K562 (cell line): ENCODE data around the gene UBAC2. TPM values are rescaled to one million over a fixed set of nuclear protein-coding genes. Genes with fewer than 3 reads are reported as not detected.
A peak's percentile ranks its signal among the peaks of the same experiment; 100 is the strongest.

ENCODE experiments used
- ATAC-seq: fragments of 200-7000 bp; cut with Tn5 transposase; 3 replicates; pipeline ENCODE4 v1.9.1; 2020; ENCODE audit warnings: moderate library complexity
- BruUV-seq: library from RNA; stranded (reverse); fragments of 400-500 nt; replicated peaks from 2 replicates; lab custom pipeline; 2021; lab: Mats Ljungman, UMichigan
- CTCF ChIA-PET: fragments of 300-600 bp; formaldehyde crosslinking; extraction: SDS; loops from one replicate; lab custom pipeline; 2021; ENCODE audit warnings: low intra/inter-chr PET ratio; lab: Yijun Ruan, JAX
- POLR2A ChIA-PET: fragments of 300-600, 350-650 bp; sonication (Branson Sonifier 250); formaldehyde crosslinking; extraction: SDS; loops from one replicate; lab custom pipeline; 2021; ENCODE audit warnings: antibody characterized with exemption, inconsistent platforms; lab: Yijun Ruan, JAX
- DNase-seq, 4 experiments: peaks; one replicate each; pipeline versions ENCODE4 v3.0.0 to v3.0.0-alpha.2; 2011 to 2018; ENCODE audit warnings: low spot score in 3 of 4, mixed read lengths in 3 of 4; ENCODE audit errors: extremely low read depth in 1 of 4
- FAIRE-seq: peaks from 2 replicates; lab custom pipeline; 2011; peaks lifted over from hg19 to GRCh38; lab: Jason Lieb, UNC
- H2AFZ ChIP-seq: 2 replicates; pipeline ENCODE4 v1.6.0; 2011; ENCODE audit warnings: low read depth, low read length, control low read depth, inconsistent platforms
- H3K27ac ChIP-seq: fragments of 200-600 bp; 3 replicates; pipeline ENCODE4 v1.8.0; 2011; ENCODE audit warnings: low read depth, mild to moderate bottlenecking, control low read depth, inconsistent platforms, low read length, moderate library complexity, mixed read lengths; ENCODE audit errors: extremely low read depth
- H3K27me3 ChIP-seq, 2 experiments: fragments of 300-600 bp in 1 of 2; 2 replicates in 1 of 2; 3 replicates in 1 of 2; pipeline versions ENCODE4 v1.6.0 to v1.8.0; 2011; ENCODE audit warnings: inconsistent platforms in 2 of 2, low read length in 2 of 2, mild to moderate bottlenecking in 1 of 2, mixed read lengths in 1 of 2, moderate library complexity in 1 of 2; ENCODE audit not compliant: control insufficient read depth in 2 of 2, insufficient read depth in 2 of 2
- H3K36me3 ChIP-seq: fragments of 300-600 bp; 3 replicates; pipeline ENCODE4 v1.8.0; 2011; ENCODE audit warnings: mild to moderate bottlenecking, low read length, inconsistent platforms; ENCODE audit not compliant: control insufficient read depth, insufficient read depth
- H3K4me1 ChIP-seq, 2 experiments: fragments of 200-600 bp in 1 of 2; replicated peaks in 1 of 2; 2 replicates in 1 of 2; 3 replicates in 1 of 2; pipeline versions ENCODE4 v1.5.1 to v1.8.0; 2011; ENCODE audit warnings: inconsistent platforms in 2 of 2, low read length in 2 of 2, mild to moderate bottlenecking in 1 of 2, mixed read lengths in 1 of 2, moderate library complexity in 1 of 2; ENCODE audit not compliant: control insufficient read depth in 2 of 2, insufficient read depth in 2 of 2
- H3K4me2 ChIP-seq: 2 replicates; pipeline ENCODE4 v1.6.1; 2011; ENCODE audit warnings: low read length, control low read depth, inconsistent platforms, mixed read lengths; ENCODE audit not compliant: insufficient read depth
- H3K4me3 ChIP-seq: fragments of 200-600 bp; sonication (generic), shearing (Covaris generic); 2 replicates; pipeline ENCODE4 v1.5.1; 2016; ENCODE audit warnings: control low read depth, inconsistent platforms
- H3K79me2 ChIP-seq: fragments of 200-600 bp; 3 replicates; pipeline ENCODE4 v1.8.0; 2011; ENCODE audit warnings: low read length, inconsistent platforms; ENCODE audit not compliant: control insufficient read depth, insufficient read depth
- H3K9ac ChIP-seq, 2 experiments: 2 replicates each; pipeline versions ENCODE4 v1.6.0 to v1.6.1; 2011; ENCODE audit warnings: low read depth in 2 of 2, low read length in 2 of 2, control low read depth in 1 of 2, inconsistent platforms in 1 of 2, mild to moderate bottlenecking in 1 of 2, mixed read lengths in 1 of 2; ENCODE audit not compliant: insufficient read depth in 1 of 2
- H3K9me1 ChIP-seq: one replicate; pipeline ENCODE4 v1.6.0; 2011; ENCODE audit warnings: inconsistent platforms, mild to moderate bottlenecking, low read length, moderate library complexity; ENCODE audit not compliant: control insufficient read depth, insufficient read depth
- H3K9me3 ChIP-seq: replicated peaks from 2 replicates; pipeline ENCODE4 v1.5.1; 2011; ENCODE audit warnings: low read depth, low read length, inconsistent platforms; ENCODE audit not compliant: control insufficient read depth, insufficient read depth
- H4K20me1 ChIP-seq: replicated peaks from 2 replicates; pipeline ENCODE4 v1.6.1; 2011; ENCODE audit warnings: low read length, inconsistent platforms, mixed read lengths; ENCODE audit not compliant: control insufficient read depth, insufficient read depth
- C11orf30 ChIP-seq: fragments of 450-650 bp; IDR thresholded peaks from 2 replicates; pipeline ENCODE4 v1.6.1; 2016; ENCODE audit warnings: low read depth, mild to moderate bottlenecking
- MAFF ChIP-seq: IDR thresholded peaks from 2 replicates; pipeline ENCODE4 v1.6.1; 2012; ENCODE audit warnings: low read length, improper control_type of control experiment
- MAFG ChIP-seq: fragments of 450-650 bp; conservative IDR thresholded peaks from 2 replicates; pipeline ENCODE4 v1.6.1; 2016; ENCODE audit warnings: missing genetic modification characterization, missing compliant biosample characterization
- MAFK ChIP-seq: IDR thresholded peaks from 2 replicates; pipeline ENCODE4 v1.6.1; 2011; ENCODE audit warnings: low read length, improper control_type of control experiment
- NFE2 ChIP-seq: IDR thresholded peaks from 2 replicates; pipeline ENCODE4 v1.6.1; 2014; ENCODE audit warnings: antibody characterized with exemption, low read depth
- POLR3A ChIP-seq: IDR thresholded peaks from 2 replicates; pipeline ENCODE4 v1.6.1; 2011; ENCODE audit warnings: borderline replicate concordance, mild to moderate bottlenecking, moderate library complexity; ENCODE audit not compliant: insufficient read length, insufficient read depth; ENCODE audit errors: extremely low read depth
- ZEB2 ChIP-seq: fragments of 450-650 bp; IDR thresholded peaks from 2 replicates; pipeline ENCODE4 v1.6.1; 2016
- ZNF316 ChIP-seq: fragments of 450-650 bp; IDR thresholded peaks from 2 replicates; pipeline ENCODE4 v1.6.1; 2016
- WGBS: fragments of 100-300 bp; shearing (Covaris generic); methylation state at CpG from one replicate; pipeline ENCODE4 v1.1.6; 2016; ENCODE audit warnings: low coverage, mixed read lengths; ENCODE audit not compliant: insufficient coverage; ENCODE audit errors: missing lambda C conversion rate; 5-methylcytosine and 5-hydroxymethylcytosine counted together
- in situ Hi-C: fragments of 300-500 bp; cut with MboI; formaldehyde crosslinking; loops from 4 replicates; pipeline ENCODE4 v1.15.0; 2018; ENCODE audit warnings: inconsistent platforms, mixed read lengths
- intact Hi-C: fragments of 100-400 bp; cut with micrococcal nuclease; formaldehyde crosslinking; loops from 2 replicates; pipeline ENCODE4 v1.14.2; 2022
- polyA plus RNA-seq, 8 experiments: library from polyadenylated mRNA; depleted of rRNA in 4 of 8; stranded (reverse) in 5 of 8; unstranded in 3 of 8; fragments of >200 nt; fragmentation: Nextera tagmentation in 2 of 8; fragmentation: Illumina TruSeq in 1 of 8; extraction: Ambion mirVana in 2 of 8; extraction: Trizol in 1 of 8; gene quantifications; 2 replicates each; pipeline versions ENCODE4 v1.2.1 to v1.2.3, GENCODE V29; 2011 to 2014; ENCODE audit warnings: inconsistent platforms in 1 of 8, missing spikeins in 1 of 8
- total RNA-seq, 7 experiments: library from RNA; depleted of rRNA in 6 of 7; stranded (reverse); fragments of >200 nt in 6 of 7; fragmentation: Illumina TruSeq in 2 of 7; extraction: Trizol in 2 of 7; gene quantifications; 2 replicates each; pipeline versions ENCODE4 v1.2.1 to v1.2.3, GENCODE V29; 2011 to 2021; ENCODE audit warnings: low replicate concordance in 1 of 7

The UBAC2 gene
- total and polyA plus RNA-seq, 9 of the 15 experiments (the other 6 are each of a cell fraction or from before 2014, with no cell fraction given), result 6.0 to 84.1 (median 32.3) TPM

GRCh38 chr13:99154064-99154463 is 46.6 kb upstream of the UBAC2 start:
- ChIA-PET POLR2A (no interaction called here), CTCF (no interaction called here)
- Histone ChIP-seq H4K20me1 (no peaks in the 10 kb centered on the region), H3K9me1 (no peaks in the 10 kb centered on the region), H3K4me2 (peak overlapping the region; percentile 4; the same call in 1 of the 2 replicates), H3K4me3 (no peak overlapping the region), H3K27ac (peak overlapping the region; percentile 32; the same call in 1 of the 3 replicates), H3K27me3 (no peaks in the 10 kb centered on the region), H3K36me3 (no peaks in the 10 kb centered on the region), H3K79me2 (no peaks in the 10 kb centered on the region), H3K9me3 (no peaks in the 10 kb centered on the region), H3K9ac (no peak overlapping the region), H3K4me1 (peaks cover 7 to 25% of the 10 kb centered on the region in 2 experiments), H2AFZ (peak overlapping the region; percentile 33; the same call in 1 of the 2 replicates)
- no TSS peak for BruUV-seq
- intact Hi-C loops (no loop called here), in situ Hi-C loops (no loop called here)
- 24% methylated on average over 2 of the region's 2 CpGs for WGBS
- TF ChIP-seq MAFK, result peak; percentile 14; the same call in 1 of the 2 replicates
- TF ChIP-seq MAFG (tag), result peak; percentile 34; the same call in 1 of the 2 replicates
- TF ChIP-seq ZEB2, result no peak
- peak; percentile 65 for TF ChIP-seq NFE2
- peak; percentile 73 for TF ChIP-seq ZNF316
- TF ChIP-seq MAFF, result peak; percentile 37; the same call in 1 of the 2 replicates
- TF ChIP-seq C11orf30, result peak; percentile 76
- no peak for TF ChIP-seq POLR3A
- DNase-seq (peak in 1 of 4 experiments; percentile 41), ATAC-seq (no peak), FAIRE-seq (no peak)
